WTC11 (cell line): ENCODE results near the gene RADX. TPM values are rescaled to one million over a fixed set of nuclear protein-coding genes. Genes with fewer than 3 reads are reported as not detected.

Source experiments
- ATAC-seq: fragments of 200-7000 bp; cut with Tn5 transposase; 2 replicates; pipeline ENCODE4 v1.10.0; 2021; ENCODE audit warnings: mild to moderate bottlenecking, moderate library complexity
- CTCF ChIA-PET: fragments of 300-600 bp; sonication (Branson Sonifier 250); formaldehyde crosslinking; loops from one replicate; lab custom pipeline; 2021; ENCODE audit warnings: antibody characterized with exemption; lab: Charles Lee
- POLR2A ChIA-PET: fragments of 350-600 bp; sonication (Branson Sonifier 250); formaldehyde crosslinking; loops from one replicate; lab custom pipeline; 2021; ENCODE audit warnings: antibody characterized with exemption; lab: Charles Lee
- DNase-seq: peaks from one replicate; pipeline ENCODE4 v3.0.0; 2021; ENCODE audit warnings: low spot score
- H3K27ac Mint-ChIP-seq: 2 replicates; pipeline ENCODE4 v1.8.0; 2021; ENCODE audit warnings: mixed read lengths
- H3K27me3 Mint-ChIP-seq: 2 replicates; pipeline ENCODE4 v1.8.0; 2021; ENCODE audit warnings: low read depth, mild to moderate bottlenecking, moderate library complexity, mixed read lengths
- H3K36me3 Mint-ChIP-seq: 2 replicates; pipeline ENCODE4 v1.8.0; 2021; ENCODE audit warnings: mixed read lengths
- H3K4me1 Mint-ChIP-seq: 2 replicates; pipeline ENCODE4 v1.8.0; 2022; ENCODE audit warnings: mixed read lengths
- H3K4me3 Mint-ChIP-seq: 2 replicates; pipeline ENCODE4 v1.8.0; 2021; ENCODE audit warnings: mild to moderate bottlenecking, moderate library complexity, mixed read lengths
- H3K9me3 Mint-ChIP-seq: 2 replicates; pipeline ENCODE4 v1.8.0; 2021; ENCODE audit warnings: mixed read lengths
- CBFB ChIP-seq: sonication (generic); formaldehyde crosslinking; IDR thresholded peaks from 2 replicates; pipeline ENCODE4 v1.8.1; 2022; ENCODE audit warnings: mild to moderate bottlenecking, low read depth, missing genetic modification reagents
- CREB1 ChIP-seq: sonication (generic); formaldehyde crosslinking; IDR thresholded peaks from 2 replicates; pipeline ENCODE4 v1.8.0; 2023; ENCODE audit warnings: mild to moderate bottlenecking, missing genetic modification reagents
- ELF4 ChIP-seq: sonication (generic); formaldehyde crosslinking; IDR thresholded peaks from 2 replicates; pipeline ENCODE4 v1.8.1; 2022; ENCODE audit warnings: low read depth, mild to moderate bottlenecking, moderate library complexity, missing genetic modification reagents
- EMX1 ChIP-seq: fragments of 250-450 bp; sonication (Bioruptor Pico); IDR thresholded peaks from 2 replicates; pipeline ENCODE4 v1.8.0; 2021; ENCODE audit warnings: mild to moderate bottlenecking
- FOXK1 ChIP-seq: sonication (generic); formaldehyde crosslinking; IDR thresholded peaks from 2 replicates; pipeline ENCODE4 v1.8.0; 2022; ENCODE audit warnings: mild to moderate bottlenecking, moderate library complexity, missing genetic modification reagents
- HMGA2 ChIP-seq: fragments of 250-450 bp; sonication (Bioruptor Pico); IDR thresholded peaks from 2 replicates; pipeline ENCODE4 v1.4.0; 2021; ENCODE audit warnings: mild to moderate bottlenecking, moderate library complexity
- RELA ChIP-seq: sonication (generic); formaldehyde crosslinking; IDR thresholded peaks from 2 replicates; pipeline ENCODE4 v1.8.1; 2022; ENCODE audit warnings: missing genetic modification reagents, mild to moderate bottlenecking, borderline replicate concordance
- SOX15 ChIP-seq: fragments of 250-450 bp; sonication (Bioruptor Pico); IDR thresholded peaks from 2 replicates; pipeline ENCODE4 v1.9.0; 2021; ENCODE audit warnings: mild to moderate bottlenecking
- ZNF121 ChIP-seq: sonication (generic); formaldehyde crosslinking; IDR thresholded peaks from 2 replicates; pipeline ENCODE4 v1.8.0; 2023; ENCODE audit warnings: missing genetic modification reagents
- ZNF138 ChIP-seq: sonication (generic); formaldehyde crosslinking; conservative IDR thresholded peaks from 2 replicates; pipeline ENCODE4 v1.8.1; 2022; ENCODE audit warnings: mild to moderate bottlenecking, moderate library complexity, missing genetic modification reagents
- ZNF232 ChIP-seq: sonication (generic); formaldehyde crosslinking; IDR thresholded peaks from 2 replicates; pipeline ENCODE4 v1.8.0; 2022; ENCODE audit warnings: mild to moderate bottlenecking, missing genetic modification reagents
- ZNF317 ChIP-seq: sonication (generic); formaldehyde crosslinking; IDR thresholded peaks from 2 replicates; pipeline ENCODE4 v1.8.1; 2023; ENCODE audit warnings: low read depth, mild to moderate bottlenecking, moderate library complexity, missing genetic modification reagents, borderline replicate concordance
- ZNF423 ChIP-seq: fragments of 250-450 bp; sonication (Bioruptor Pico); IDR thresholded peaks from 2 replicates; pipeline ENCODE4 v2.1.2; 2022; ENCODE audit warnings: mild to moderate bottlenecking, moderate library complexity
- ZNF671 ChIP-seq: fragments of 250-450 bp; sonication (Bioruptor Pico); IDR thresholded peaks from 2 replicates; pipeline ENCODE4 v1.8.0; 2021; ENCODE audit warnings: mild to moderate bottlenecking
- total RNA-seq: library from RNA; stranded (reverse); gene quantifications from 3 replicates; pipeline ENCODE4 v1.2.3, GENCODE V29; 2021
- TF ChIP-seq, protein P1 (sequence below): sonication (generic); formaldehyde crosslinking; IDR thresholded peaks from 2 replicates; pipeline ENCODE4 v1.8.0; 2023; ENCODE audit warnings: mild to moderate bottlenecking, missing genetic modification reagents
- TF ChIP-seq, protein P2 (sequence below): fragments of 250-450 bp; sonication (Bioruptor Pico); IDR thresholded peaks from 2 replicates; pipeline ENCODE4 v1.9.0; 2021; ENCODE audit warnings: mild to moderate bottlenecking
- TF ChIP-seq, protein P3 (sequence below): sonication (generic); formaldehyde crosslinking; IDR thresholded peaks from 2 replicates; pipeline ENCODE4 v1.8.1; 2023; ENCODE audit warnings: mild to moderate bottlenecking, missing genetic modification reagents, moderate library complexity
- TF ChIP-seq, protein P4 (sequence below): sonication (generic); formaldehyde crosslinking; IDR thresholded peaks from 2 replicates; pipeline ENCODE4 v1.8.1; 2023; ENCODE audit warnings: mild to moderate bottlenecking, missing genetic modification reagents
- TF ChIP-seq, protein P5 (sequence below): fragments of 250-450 bp; sonication (Bioruptor Pico); IDR thresholded peaks from 2 replicates; pipeline ENCODE4 v2.1.2; 2022; ENCODE audit warnings: mild to moderate bottlenecking, moderate library complexity

Gene RADX
- total RNA-seq, 1 experiment from 2014 or later = 4.4 TPM

DNA sequence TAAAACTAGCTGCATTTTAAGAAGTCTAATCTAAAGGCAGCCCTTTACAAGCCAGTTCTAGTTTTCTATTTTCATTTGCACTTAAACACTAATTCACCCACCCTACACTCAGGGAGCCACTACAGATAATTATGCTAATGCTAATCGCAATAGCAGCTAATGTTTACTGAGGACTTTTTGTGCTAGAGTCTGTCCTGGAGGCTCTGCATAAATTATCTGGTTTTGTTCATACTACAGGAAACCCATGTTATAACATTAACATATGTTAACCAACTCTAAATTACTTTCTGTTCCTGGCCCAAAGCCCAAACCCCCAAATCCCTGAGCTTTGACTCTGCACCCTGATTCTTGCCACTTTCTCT is 480 bp upstream of the RADX start:
- ChIA-PET POLR2A (no interaction called here), CTCF (interaction anchor here (1.3 kb wide), 1 partner anchor 8 kb away, joined by 5 read pairs; no protein-coding TSS in a partner anchor)
- H3K4me1 Mint-ChIP-seq = peaks cover 23% of the 10 kb centered on the region
- DNase-seq (no peak), ATAC-seq (no peak)
- TF ChIP-seq ZNF671 = no peak
- TF ChIP-seq, protein P1, sequence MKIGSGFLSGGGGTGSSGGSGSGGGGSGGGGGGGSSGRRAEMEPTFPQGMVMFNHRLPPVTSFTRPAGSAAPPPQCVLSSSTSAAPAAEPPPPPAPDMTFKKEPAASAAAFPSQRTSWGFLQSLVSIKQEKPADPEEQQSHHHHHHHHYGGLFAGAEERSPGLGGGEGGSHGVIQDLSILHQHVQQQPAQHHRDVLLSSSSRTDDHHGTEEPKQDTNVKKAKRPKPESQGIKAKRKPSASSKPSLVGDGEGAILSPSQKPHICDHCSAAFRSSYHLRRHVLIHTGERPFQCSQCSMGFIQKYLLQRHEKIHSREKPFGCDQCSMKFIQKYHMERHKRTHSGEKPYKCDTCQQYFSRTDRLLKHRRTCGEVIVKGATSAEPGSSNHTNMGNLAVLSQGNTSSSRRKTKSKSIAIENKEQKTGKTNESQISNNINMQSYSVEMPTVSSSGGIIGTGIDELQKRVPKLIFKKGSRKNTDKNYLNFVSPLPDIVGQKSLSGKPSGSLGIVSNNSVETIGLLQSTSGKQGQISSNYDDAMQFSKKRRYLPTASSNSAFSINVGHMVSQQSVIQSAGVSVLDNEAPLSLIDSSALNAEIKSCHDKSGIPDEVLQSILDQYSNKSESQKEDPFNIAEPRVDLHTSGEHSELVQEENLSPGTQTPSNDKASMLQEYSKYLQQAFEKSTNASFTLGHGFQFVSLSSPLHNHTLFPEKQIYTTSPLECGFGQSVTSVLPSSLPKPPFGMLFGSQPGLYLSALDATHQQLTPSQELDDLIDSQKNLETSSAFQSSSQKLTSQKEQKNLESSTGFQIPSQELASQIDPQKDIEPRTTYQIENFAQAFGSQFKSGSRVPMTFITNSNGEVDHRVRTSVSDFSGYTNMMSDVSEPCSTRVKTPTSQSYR (CRISPR knock-in tag) = no peak
- TF ChIP-seq ZNF317 (CRISPR knock-in tag) = no peak
- no peak for TF ChIP-seq ZNF138 (CRISPR knock-in tag)
- TF ChIP-seq ZNF232 = no peak
- TF ChIP-seq, protein P2, sequence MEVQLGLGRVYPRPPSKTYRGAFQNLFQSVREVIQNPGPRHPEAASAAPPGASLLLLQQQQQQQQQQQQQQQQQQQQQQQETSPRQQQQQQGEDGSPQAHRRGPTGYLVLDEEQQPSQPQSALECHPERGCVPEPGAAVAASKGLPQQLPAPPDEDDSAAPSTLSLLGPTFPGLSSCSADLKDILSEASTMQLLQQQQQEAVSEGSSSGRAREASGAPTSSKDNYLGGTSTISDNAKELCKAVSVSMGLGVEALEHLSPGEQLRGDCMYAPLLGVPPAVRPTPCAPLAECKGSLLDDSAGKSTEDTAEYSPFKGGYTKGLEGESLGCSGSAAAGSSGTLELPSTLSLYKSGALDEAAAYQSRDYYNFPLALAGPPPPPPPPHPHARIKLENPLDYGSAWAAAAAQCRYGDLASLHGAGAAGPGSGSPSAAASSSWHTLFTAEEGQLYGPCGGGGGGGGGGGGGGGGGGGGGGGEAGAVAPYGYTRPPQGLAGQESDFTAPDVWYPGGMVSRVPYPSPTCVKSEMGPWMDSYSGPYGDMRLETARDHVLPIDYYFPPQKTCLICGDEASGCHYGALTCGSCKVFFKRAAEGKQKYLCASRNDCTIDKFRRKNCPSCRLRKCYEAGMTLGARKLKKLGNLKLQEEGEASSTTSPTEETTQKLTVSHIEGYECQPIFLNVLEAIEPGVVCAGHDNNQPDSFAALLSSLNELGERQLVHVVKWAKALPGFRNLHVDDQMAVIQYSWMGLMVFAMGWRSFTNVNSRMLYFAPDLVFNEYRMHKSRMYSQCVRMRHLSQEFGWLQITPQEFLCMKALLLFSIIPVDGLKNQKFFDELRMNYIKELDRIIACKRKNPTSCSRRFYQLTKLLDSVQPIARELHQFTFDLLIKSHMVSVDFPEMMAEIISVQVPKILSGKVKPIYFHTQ (CRISPR knock-in tag) = no peak
- no peak for TF ChIP-seq EMX1 (CRISPR knock-in tag)
- no peak for TF ChIP-seq FOXK1 (CRISPR knock-in tag)
- H3K4me3 Mint-ChIP-seq = peak overlapping the region; percentile 86
- no peaks in the 10 kb centered on the region for H3K36me3 Mint-ChIP-seq
- H3K27ac Mint-ChIP-seq = no peak overlapping the region
- H3K9me3 Mint-ChIP-seq = no peaks in the 10 kb centered on the region
- H3K27me3 Mint-ChIP-seq = peaks cover 12% of the 10 kb centered on the region

DNA sequence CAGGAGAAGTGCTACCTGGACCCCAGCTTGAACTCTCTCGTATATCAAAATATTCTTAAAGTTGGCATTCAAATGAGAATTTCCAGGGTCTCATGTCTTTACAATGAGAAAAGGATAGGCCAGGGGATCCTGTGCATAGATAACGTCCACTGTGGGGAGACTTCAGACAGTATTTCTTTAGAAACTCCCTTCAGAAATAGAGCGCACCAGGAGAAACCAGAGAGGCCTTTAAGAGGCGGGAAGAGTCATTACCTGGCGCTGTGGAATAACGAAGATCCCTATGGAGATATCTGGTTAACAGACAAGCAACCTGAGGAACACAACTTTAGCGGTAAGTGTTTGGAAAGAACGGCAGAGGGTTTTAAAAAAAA is 600 bp downstream of the RADX start:
- POLR2A ChIA-PET = no interaction called here
- H3K27ac Mint-ChIP-seq = no peak overlapping the region
- CTCF ChIA-PET = interaction anchor here (0.8 to 1.3 kb wide), 3 partner anchors 7 to 130 kb away, joined by 3 to 5 read pairs (median 3); partner anchors contain the start of gene RNF128
- H3K4me1 Mint-ChIP-seq = peaks cover 23% of the 10 kb centered on the region
- DNase-seq = no peak
- peaks cover 12% of the 10 kb centered on the region for H3K27me3 Mint-ChIP-seq
- H3K36me3 Mint-ChIP-seq = no peaks in the 10 kb centered on the region
- peak; percentile 26 for ATAC-seq
- TF ChIP-seq HMGA2 (CRISPR knock-in tag) = no peak
- no peak for TF ChIP-seq ZNF121 (CRISPR knock-in tag)
- TF ChIP-seq, protein P3, sequence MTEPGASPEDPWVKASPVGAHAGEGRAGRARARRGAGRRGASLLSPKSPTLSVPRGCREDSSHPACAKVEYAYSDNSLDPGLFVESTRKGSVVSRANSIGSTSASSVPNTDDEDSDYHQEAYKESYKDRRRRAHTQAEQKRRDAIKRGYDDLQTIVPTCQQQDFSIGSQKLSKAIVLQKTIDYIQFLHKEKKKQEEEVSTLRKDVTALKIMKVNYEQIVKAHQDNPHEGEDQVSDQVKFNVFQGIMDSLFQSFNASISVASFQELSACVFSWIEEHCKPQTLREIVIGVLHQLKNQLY (CRISPR knock-in tag) = no peak
- no peak for TF ChIP-seq SOX15 (CRISPR knock-in tag)
- no peak for TF ChIP-seq ELF4 (CRISPR knock-in tag)
- TF ChIP-seq RELA (CRISPR knock-in tag) = no peak
- H3K4me3 Mint-ChIP-seq = peak overlapping the region; percentile 86
- no peaks in the 10 kb centered on the region for H3K9me3 Mint-ChIP-seq

DNA sequence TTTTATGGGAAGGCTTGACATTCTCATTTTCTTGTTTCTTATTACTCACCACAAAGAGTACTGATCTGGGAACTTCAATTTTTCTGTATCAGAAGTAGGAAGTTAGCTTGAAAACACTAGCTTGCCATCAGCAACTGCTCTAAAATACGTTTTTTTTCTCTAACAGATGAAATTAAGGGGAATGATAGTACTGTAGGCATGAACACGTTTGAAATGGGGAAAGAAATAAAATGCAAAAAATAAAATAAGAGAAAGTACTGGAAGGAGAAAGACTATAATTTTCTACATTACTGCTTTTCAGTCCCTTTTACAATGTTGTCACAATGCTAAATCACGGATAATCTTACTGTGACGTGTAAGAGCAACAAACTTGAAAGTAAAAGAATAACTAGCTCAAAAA is 1.5 kb downstream of the RADX start:
- peaks cover 23% of the 10 kb centered on the region for H3K4me1 Mint-ChIP-seq
- peak overlapping the region; percentile 86 for H3K4me3 Mint-ChIP-seq
- CTCF ChIA-PET = no interaction called here
- ATAC-seq (no peak), DNase-seq (no peak)
- H3K27me3 Mint-ChIP-seq = peaks cover 12% of the 10 kb centered on the region
- POLR2A ChIA-PET = no interaction called here
- no peaks in the 10 kb centered on the region for H3K36me3 Mint-ChIP-seq
- H3K27ac Mint-ChIP-seq = no peak overlapping the region
- H3K9me3 Mint-ChIP-seq = no peaks in the 10 kb centered on the region
- TF ChIP-seq, protein P4, sequence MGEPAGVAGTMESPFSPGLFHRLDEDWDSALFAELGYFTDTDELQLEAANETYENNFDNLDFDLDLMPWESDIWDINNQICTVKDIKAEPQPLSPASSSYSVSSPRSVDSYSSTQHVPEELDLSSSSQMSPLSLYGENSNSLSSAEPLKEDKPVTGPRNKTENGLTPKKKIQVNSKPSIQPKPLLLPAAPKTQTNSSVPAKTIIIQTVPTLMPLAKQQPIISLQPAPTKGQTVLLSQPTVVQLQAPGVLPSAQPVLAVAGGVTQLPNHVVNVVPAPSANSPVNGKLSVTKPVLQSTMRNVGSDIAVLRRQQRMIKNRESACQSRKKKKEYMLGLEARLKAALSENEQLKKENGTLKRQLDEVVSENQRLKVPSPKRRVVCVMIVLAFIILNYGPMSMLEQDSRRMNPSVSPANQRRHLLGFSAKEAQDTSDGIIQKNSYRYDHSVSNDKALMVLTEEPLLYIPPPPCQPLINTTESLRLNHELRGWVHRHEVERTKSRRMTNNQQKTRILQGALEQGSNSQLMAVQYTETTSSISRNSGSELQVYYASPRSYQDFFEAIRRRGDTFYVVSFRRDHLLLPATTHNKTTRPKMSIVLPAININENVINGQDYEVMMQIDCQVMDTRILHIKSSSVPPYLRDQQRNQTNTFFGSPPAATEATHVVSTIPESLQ (CRISPR knock-in tag) = no peak
- TF ChIP-seq ZNF423 (CRISPR knock-in tag) = no peak
- no peak for TF ChIP-seq ZNF317 (CRISPR knock-in tag)
- no peak for TF ChIP-seq CREB1 (CRISPR knock-in tag)
- no peak for TF ChIP-seq SOX15 (CRISPR knock-in tag)
- TF ChIP-seq CBFB (CRISPR knock-in tag) = no peak
- TF ChIP-seq, protein P5, sequence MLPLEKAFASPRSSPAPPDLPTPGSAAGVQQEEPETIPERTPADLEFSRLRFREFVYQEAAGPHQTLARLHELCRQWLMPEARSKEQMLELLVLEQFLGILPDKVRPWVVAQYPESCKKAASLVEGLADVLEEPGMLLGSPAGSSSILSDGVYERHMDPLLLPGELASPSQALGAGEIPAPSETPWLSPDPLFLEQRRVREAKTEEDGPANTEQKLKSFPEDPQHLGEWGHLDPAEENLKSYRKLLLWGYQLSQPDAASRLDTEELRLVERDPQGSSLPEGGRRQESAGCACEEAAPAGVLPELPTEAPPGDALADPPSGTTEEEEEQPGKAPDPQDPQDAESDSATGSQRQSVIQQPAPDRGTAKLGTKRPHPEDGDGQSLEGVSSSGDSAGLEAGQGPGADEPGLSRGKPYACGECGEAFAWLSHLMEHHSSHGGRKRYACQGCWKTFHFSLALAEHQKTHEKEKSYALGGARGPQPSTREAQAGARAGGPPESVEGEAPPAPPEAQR = no peak
- TF ChIP-seq, all 79 proteins: peak for 0
